H1 (cell line): ENCODE measurements around the gene PAX7. TPM values are rescaled to one million over a fixed set of nuclear protein-coding genes. Genes with fewer than 3 reads are reported as not detected.

Experiments
- CTCF ChIA-PET: fragments of 300-600 bp; sonication (Branson Sonifier 250); formaldehyde crosslinking; loops from one replicate; lab custom pipeline; 2021; ENCODE audit not compliant: partially characterized antibody; lab: Charles Lee
- POLR2A ChIA-PET: fragments of 300-600 bp; sonication (Branson Sonifier 250); formaldehyde crosslinking; loops from one replicate; lab custom pipeline; 2021; ENCODE audit warnings: inconsistent platforms; ENCODE audit not compliant: partially characterized antibody; lab: Charles Lee
- DNase-seq, 2 experiments: peaks; one replicate each; pipeline versions ENCODE4 v3.0.0 to v3.0.0-alpha.2; 2010 to 2022; ENCODE audit warnings: low spot score in 2 of 2, low read depth in 1 of 2, mixed read lengths in 1 of 2
- FAIRE-seq: peaks from 2 replicates; lab custom pipeline; 2011; peaks lifted over from hg19 to GRCh38; lab: Jason Lieb, UNC
- H2AFZ ChIP-seq: 2 replicates; pipeline ENCODE4 v1.8.1; 2012; ENCODE audit warnings: low read length, inconsistent platforms
- H2AK5ac ChIP-seq: 2 replicates; pipeline ENCODE4 v1.6.1; 2013; ENCODE audit warnings: low read depth, low read length
- H2BK120ac ChIP-seq: replicated peaks from 2 replicates; pipeline ENCODE3; 2013; ENCODE audit warnings: low read depth, low read length, inconsistent platforms
- H2BK12ac ChIP-seq: 2 replicates; pipeline ENCODE4 v1.6.1; 2013; ENCODE audit warnings: low read depth, low read length
- H2BK15ac ChIP-seq: 2 replicates; pipeline ENCODE4 v1.6.1; 2013; ENCODE audit warnings: low read length
- H2BK20ac ChIP-seq: 2 replicates; pipeline ENCODE4 v1.6.1; 2013; ENCODE audit warnings: low read length
- H2BK5ac ChIP-seq: 2 replicates; pipeline ENCODE4 v1.6.1; 2013; ENCODE audit warnings: low read depth, low read length
- H3K14ac ChIP-seq: 2 replicates; pipeline ENCODE4 v1.6.1; 2013; ENCODE audit warnings: inconsistent platforms; ENCODE audit not compliant: insufficient read length
- H3K18ac ChIP-seq: 2 replicates; pipeline ENCODE4 v1.6.1; 2013; ENCODE audit warnings: low read length; ENCODE audit errors: extremely low read depth
- H3K23ac ChIP-seq: 2 replicates; pipeline ENCODE4 v1.6.1; 2013; ENCODE audit warnings: inconsistent platforms; ENCODE audit not compliant: insufficient read length
- H3K23me2 ChIP-seq: 2 replicates; pipeline ENCODE4 v1.6.1; 2013; ENCODE audit warnings: low read depth, low read length
- H3K27ac ChIP-seq: 2 replicates; pipeline ENCODE4 v1.6.1; 2011; ENCODE audit warnings: low read depth, low read length, inconsistent platforms
- H3K27me3 ChIP-seq, 4 experiments: replicated peaks in 1 of 4; 1 replicate in 1 of 4; 2 replicates in 3 of 4; pipeline versions ENCODE4 v1.6.1 to v1.8.1; 2011 to 2013; ENCODE audit warnings: low read length in 3 of 4, mild to moderate bottlenecking in 3 of 4, inconsistent platforms in 2 of 4, mixed read lengths in 2 of 4, moderate library complexity in 1 of 4; ENCODE audit not compliant: control insufficient read depth in 3 of 4, insufficient read depth in 3 of 4; ENCODE audit errors: extremely low read depth in 1 of 4
- H3K36me3 ChIP-seq, 4 experiments: 2 replicates each; pipeline versions ENCODE4 v1.6.1 to v1.8.1; 2011 to 2013; ENCODE audit warnings: mild to moderate bottlenecking in 4 of 4, low read length in 3 of 4, moderate library complexity in 2 of 4, control low read depth in 1 of 4, inconsistent platforms in 1 of 4; ENCODE audit not compliant: insufficient read depth in 4 of 4, control insufficient read depth in 2 of 4
- H3K4ac ChIP-seq: replicated peaks from 2 replicates; pipeline ENCODE3; 2013; ENCODE audit warnings: low read length, low read depth, mixed read lengths, inconsistent platforms; ENCODE audit not compliant: insufficient read length
- H3K4me1 ChIP-seq, 4 experiments: replicated peaks in 1 of 4; 1 replicate in 1 of 4; 2 replicates in 3 of 4; pipeline versions ENCODE4 v1.6.1 to v1.8.1; 2011 to 2013; ENCODE audit warnings: low read length in 3 of 4, inconsistent platforms in 2 of 4, mixed read lengths in 1 of 4; ENCODE audit not compliant: insufficient read depth in 4 of 4, control insufficient read depth in 3 of 4
- H3K4me2 ChIP-seq, 2 experiments: 2 replicates each; pipeline versions ENCODE4 v1.6.1 to v1.8.1; 2011 to 2013; ENCODE audit warnings: low read depth in 2 of 2, low read length in 2 of 2, control low read depth in 1 of 2, inconsistent platforms in 1 of 2, mild to moderate bottlenecking in 1 of 2; ENCODE audit not compliant: insufficient read depth in 1 of 2
- H3K4me3 ChIP-seq, 4 experiments: fragments of 200-600, 300-600 bp in 1 of 4; sonication (generic), shearing (Covaris generic), sonication (Bioruptor Twin) in 1 of 4; 2 replicates each; pipeline versions ENCODE4 v1.5.1 to v1.8.1; 2011 to 2016; ENCODE audit warnings: low read length in 4 of 4, low read depth in 3 of 4, control low read depth in 2 of 4, inconsistent platforms in 2 of 4, mild to moderate bottlenecking in 2 of 4, mixed read lengths in 1 of 4, moderate library complexity in 1 of 4; ENCODE audit not compliant: insufficient read depth in 2 of 4; ENCODE audit errors: extremely low read depth in 1 of 4
- H3K56ac ChIP-seq: replicated peaks from 2 replicates; pipeline ENCODE3; 2013; ENCODE audit warnings: low read depth, mild to moderate bottlenecking, mixed read lengths, low read length, inconsistent platforms; ENCODE audit not compliant: insufficient read length
- H3K79me1 ChIP-seq: 2 replicates; pipeline ENCODE4 v1.6.1; 2013; ENCODE audit warnings: low read depth, low read length, control low read depth
- H3K79me2 ChIP-seq, 2 experiments: 2 replicates each; pipeline versions ENCODE4 v1.6.1 to v1.8.1; 2012 to 2013; ENCODE audit warnings: low read length in 2 of 2, mild to moderate bottlenecking in 2 of 2, inconsistent platforms in 1 of 2; ENCODE audit not compliant: insufficient read depth in 2 of 2, control insufficient read depth in 1 of 2
- H3K9ac ChIP-seq, 4 experiments: replicated peaks in 1 of 4; 1 replicate in 1 of 4; 2 replicates in 3 of 4; pipeline versions ENCODE4 v1.6.1 to v1.8.1; 2011 to 2013; ENCODE audit warnings: low read depth in 3 of 4, low read length in 3 of 4, control low read depth in 2 of 4, mild to moderate bottlenecking in 2 of 4, moderate library complexity in 2 of 4, inconsistent platforms in 1 of 4; ENCODE audit errors: extremely low read depth in 1 of 4
- H3K9me3 ChIP-seq, 2 experiments: 2 replicates each; pipeline versions ENCODE4 v1.6.1 to v1.8.1; 2012 to 2013; ENCODE audit warnings: mild to moderate bottlenecking in 2 of 2, moderate library complexity in 2 of 2, control low read depth in 1 of 2, inconsistent platforms in 1 of 2, low read depth in 1 of 2, low read length in 1 of 2, mixed read lengths in 1 of 2; ENCODE audit not compliant: insufficient read depth in 2 of 2
- H4K20me1 ChIP-seq, 2 experiments: replicated peaks in 1 of 2; 2 replicates each; pipeline versions ENCODE3 to v1.8.1; 2011 to 2013; ENCODE audit warnings: inconsistent platforms in 2 of 2, low read length in 2 of 2, mild to moderate bottlenecking in 1 of 2; ENCODE audit not compliant: insufficient read depth in 2 of 2, control insufficient read depth in 1 of 2
- H4K5ac ChIP-seq: 2 replicates; pipeline ENCODE4 v1.6.1; 2013; ENCODE audit warnings: low read length, low read depth, mixed read lengths, inconsistent platforms; ENCODE audit not compliant: insufficient read length
- H4K8ac ChIP-seq: 2 replicates; pipeline ENCODE4 v1.8.0; 2013; ENCODE audit warnings: mild to moderate bottlenecking, moderate library complexity, low read length, inconsistent platforms; ENCODE audit not compliant: insufficient read depth; ENCODE audit errors: extremely low read depth
- H4K91ac ChIP-seq: replicated peaks from 2 replicates; pipeline ENCODE3; 2013; ENCODE audit warnings: low read length, mixed read lengths, inconsistent platforms; ENCODE audit not compliant: insufficient read length
- ASH2L ChIP-seq: fragments of 200-600, 300-600 bp; sonication (generic); IDR thresholded peaks from one replicate; pipeline ENCODE4 v1.7.1; 2017; ENCODE audit warnings: low read length
- BCL11A ChIP-seq, 2 experiments: IDR thresholded peaks; one replicate each; pipeline ENCODE4 v1.6.1; 2011; ENCODE audit warnings: low read depth in 2 of 2, low read length in 2 of 2, mild to moderate bottlenecking in 2 of 2
- CTCF ChIP-seq, 3 experiments: IDR thresholded peaks; 1 replicate in 2 of 3; 2 replicates in 1 of 3; pipeline versions ENCODE4 v1.5.1 to v1.6.1; 2011; ENCODE audit warnings: low read length in 3 of 3, mild to moderate bottlenecking in 3 of 3, inconsistent platforms in 2 of 3, low read depth in 1 of 3, moderate library complexity in 1 of 3; ENCODE audit not compliant: insufficient read depth in 1 of 3; ENCODE audit errors: control extremely low read depth in 1 of 3
- EZH2 ChIP-seq: fragments of 200-600 bp; sonication (generic); IDR thresholded peaks from 2 replicates; pipeline ENCODE4 v1.7.1; 2012; ENCODE audit warnings: low read depth, mild to moderate bottlenecking, moderate library complexity, low read length, inconsistent platforms; ENCODE audit not compliant: severe bottlenecking
- RBBP5 ChIP-seq: IDR thresholded peaks from 2 replicates; pipeline ENCODE4 v1.7.1; 2012; ENCODE audit warnings: low read depth, mild to moderate bottlenecking, inconsistent platforms, low read length, moderate library complexity, borderline replicate concordance
- RNF2 ChIP-seq: fragments of 200-900, 300-1000 bp; sonication (generic); IDR thresholded peaks from 2 replicates; pipeline ENCODE4 v1.7.1; 2016; ENCODE audit warnings: borderline replicate concordance, low read depth, mild to moderate bottlenecking, antibody characterized with exemption, low read length; ENCODE audit not compliant: poor library complexity, severe bottlenecking; ENCODE audit errors: missing control alignments
- SUZ12 ChIP-seq: fragments of 200-600 bp; sonication (generic); IDR thresholded peaks from 2 replicates; pipeline ENCODE4 v1.6.1; 2012; ENCODE audit warnings: mild to moderate bottlenecking, inconsistent platforms, low read length, moderate library complexity, mixed read lengths
- ZNF274 ChIP-seq: IDR thresholded peaks from 2 replicates; pipeline ENCODE4 v1.7.0; 2012; ENCODE audit warnings: low read length, borderline replicate concordance; ENCODE audit errors: extremely low read depth
- WGBS, 2 experiments: shearing (Covaris generic) in 1 of 2; methylation state at CpG; one replicate each; pipeline versions ENCODE4 v1.1.6 to v1.1.7; 2013 to 2015; ENCODE audit warnings: low lambda C conversion rate in 2 of 2, mixed read lengths in 2 of 2, inconsistent platforms in 1 of 2, low coverage in 1 of 2, missing lambda C conversion rate in 1 of 2; ENCODE audit not compliant: insufficient replicate concordance in 2 of 2, insufficient coverage in 1 of 2, insufficient read length in 1 of 2; ENCODE audit errors: extremely low coverage in 1 of 2, missing lambda C conversion rate in 1 of 2; 5-methylcytosine and 5-hydroxymethylcytosine counted together
- polyA plus RNA-seq, 7 experiments: library from polyadenylated mRNA; depleted of rRNA in 3 of 7; stranded (reverse) in 5 of 7; unstranded in 2 of 7; fragments of >200 nt in 5 of 7; fragments of 200-250 nt in 2 of 7; gene quantifications; 1 replicate in 5 of 7; 2 replicates in 1 of 7; 4 replicates in 1 of 7; pipeline versions ENCODE4 v1.2.1 to v1.2.3, GENCODE V29; 2011 to 2013; ENCODE audit warnings: missing spikeins in 2 of 7, mixed read lengths in 2 of 7
- total RNA-seq: library from RNA; stranded (reverse); fragmentation: NEBNext Ultra II Directional; extraction: Animal tissue kit (Norgen Biotek cat#: 25700); gene quantifications from 2 replicates; pipeline ENCODE4 v1.2.1, GENCODE V29; 2021

Gene PAX7
- total and polyA plus RNA-seq, 2 of the 8 experiments (the other 6 are each of a cell fraction or from before 2014, with no cell fraction given): not detected

- H3K56ac ChIP-seq: no peak overlapping the region
- H3K79me1 ChIP-seq: no peaks in the 10 kb centered on the region
- H3K36me3 ChIP-seq: no peaks in the 10 kb centered on the region; a peak in 1 of 8 replicates
- peak overlapping the region; percentile 42 for H3K4ac ChIP-seq
- no peak for DNase-seq
- peaks cover 78 to 93% (median 88%) of the 10 kb centered on the region in 4 experiments for H3K27me3 ChIP-seq
- no peak overlapping the region for H3K27ac ChIP-seq
- peak overlapping the region; percentile 39; the same call in 1 of the 2 replicates for H2BK12ac ChIP-seq
- H2AFZ ChIP-seq: no peak overlapping the region
- no peak for FAIRE-seq
- H3K9me3 ChIP-seq: no peaks in the 10 kb centered on the region
- no peak overlapping the region for H2BK20ac ChIP-seq
- no peak overlapping the region for H4K8ac ChIP-seq
- H2AK5ac ChIP-seq: no peak overlapping the region; the same call in 1 of the 2 replicates
- no peak overlapping the region for H3K4me3 ChIP-seq
- peak overlapping the region; percentile 60; the same call in 1 of the 2 replicates for H3K18ac ChIP-seq
- POLR2A ChIA-PET: interaction anchor here (1.0 kb wide), 1 partner anchor 8 kb away, joined by 3 read pairs; no protein-coding TSS in a partner anchor
- H3K79me2 ChIP-seq: no peaks in the 10 kb centered on the region
- H2BK5ac ChIP-seq: no peak overlapping the region; the same call in 1 of the 2 replicates
- H3K23me2 ChIP-seq: peaks cover 9% of the 10 kb centered on the region; the same call in 1 of the 2 replicates
- H3K4me1 ChIP-seq: peaks cover 36 to 68% (median 44%) of the 10 kb centered on the region in 4 experiments
- CTCF ChIA-PET: interaction anchor here (1.0 kb wide), 1 partner anchor 34 kb away, joined by 3 read pairs; no protein-coding TSS in a partner anchor
- 43% methylated on average over 3 of the region's 3 CpGs; no CpG with 5 or more reads in 1 of the 2 experiments for WGBS, 2 experiments
- H3K4me2 ChIP-seq: peak overlapping the region in 1 of 2 experiments; percentile 59; a peak in 3 of 4 replicates
- no peak overlapping the region for H4K91ac ChIP-seq
- H4K5ac ChIP-seq: no peak overlapping the region
- H2BK15ac ChIP-seq: peak overlapping the region; percentile 98
- H2BK120ac ChIP-seq: no peak overlapping the region
- H4K20me1 ChIP-seq: peaks cover 8 to 28% of the 10 kb centered on the region in 2 experiments
- no peak overlapping the region for H3K23ac ChIP-seq
- H3K9ac ChIP-seq: no peak overlapping the region
- H3K14ac ChIP-seq: no peak overlapping the region
- peak; percentile 46 for TF ChIP-seq EZH2
- no peak for TF ChIP-seq BCL11A (IDR thresholded peaks at IDR 0.05; ENCODE audit: low read depth in 2 of 2, low read length in 2 of 2)
- no peak for TF ChIP-seq RNF2
- peak; percentile 63; the same call in 1 of the 2 replicates for TF ChIP-seq SUZ12
- no peak for TF ChIP-seq RBBP5
- TF ChIP-seq ASH2L: no peak
- no peak for TF ChIP-seq CTCF (IDR thresholded peaks at IDR 0.05; ENCODE audit: control extremely low read depth in 1 of 3, insufficient read depth in 1 of 3, low read depth in 1 of 3, low read length in 3 of 3)
- TF ChIP-seq ZNF274: no peak
Observed at GRCh38 chr1:18647681-18648214, 17.1 kb downstream of the PAX7 start.
